Measurements from ENCODE around the gene IPO4. TPM values are rescaled to one million over a fixed set of nuclear protein-coding genes. Genes with fewer than 3 reads are reported as not detected.

IPO4 gene
- total and polyA plus RNA-seq, 2 of the 13 experiments (the other 11 are each of a cell fraction or from before 2014, with no cell fraction given) = 39.0 to 179 TPM

- peak; percentile 53; the same call in 1 of the 2 replicates for TF ChIP-seq HCFC1 (IDR thresholded peaks at IDR 0.05; ENCODE audit: low read depth, low read length)
- peak; percentile 76; the same call in 1 of the 2 replicates for TF ChIP-seq GZF1 (CRISPR knock-in tag; IDR thresholded peaks at IDR 0.05)
- TF ChIP-seq TP53 (CRISPR knock-in tag; conservative IDR thresholded peaks at IDR 0.05) = peak; percentile 92
- TF ChIP-seq ZBED4 (CRISPR knock-in tag; IDR thresholded peaks at IDR 0.05; ENCODE audit: borderline replicate concordance) = peak; percentile 91
- TF ChIP-seq, protein P1, sequence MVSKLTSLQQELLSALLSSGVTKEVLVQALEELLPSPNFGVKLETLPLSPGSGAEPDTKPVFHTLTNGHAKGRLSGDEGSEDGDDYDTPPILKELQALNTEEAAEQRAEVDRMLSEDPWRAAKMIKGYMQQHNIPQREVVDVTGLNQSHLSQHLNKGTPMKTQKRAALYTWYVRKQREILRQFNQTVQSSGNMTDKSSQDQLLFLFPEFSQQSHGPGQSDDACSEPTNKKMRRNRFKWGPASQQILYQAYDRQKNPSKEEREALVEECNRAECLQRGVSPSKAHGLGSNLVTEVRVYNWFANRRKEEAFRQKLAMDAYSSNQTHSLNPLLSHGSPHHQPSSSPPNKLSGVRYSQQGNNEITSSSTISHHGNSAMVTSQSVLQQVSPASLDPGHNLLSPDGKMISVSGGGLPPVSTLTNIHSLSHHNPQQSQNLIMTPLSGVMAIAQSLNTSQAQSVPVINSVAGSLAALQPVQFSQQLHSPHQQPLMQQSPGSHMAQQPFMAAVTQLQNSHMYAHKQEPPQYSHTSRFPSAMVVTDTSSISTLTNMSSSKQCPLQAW (CRISPR knock-in tag; IDR thresholded peaks at IDR 0.05) = peak; percentile 99
- TF ChIP-seq SETDB1 (CRISPR knock-in tag; IDR thresholded peaks at IDR 0.05; ENCODE audit: borderline replicate concordance) = no peak
- TF ChIP-seq NR0B2 (CRISPR knock-in tag; IDR thresholded peaks at IDR 0.05) = peak; percentile 86
- no peak for TF ChIP-seq ZNF562 (CRISPR knock-in tag; IDR thresholded peaks at IDR 0.05; ENCODE audit: borderline replicate concordance)
- TF ChIP-seq ISL2 (CRISPR knock-in tag; IDR thresholded peaks at IDR 0.05) = peak; percentile 95
- no peak for TF ChIP-seq SIN3B (IDR thresholded peaks at IDR 0.05; ENCODE audit: low read length)
- TF ChIP-seq RBM22 (optimal IDR thresholded peaks at IDR 0.05; ENCODE audit: low read length) = peak; percentile 99
- peak; percentile 81; the same call in 1 of the 2 replicates for TF ChIP-seq U2AF2 (IDR thresholded peaks at IDR 0.05; ENCODE audit: low read depth, low read length)
- no peak for TF ChIP-seq RFX1 (IDR thresholded peaks at IDR 0.05)
- TF ChIP-seq ZNF567 (CRISPR knock-in tag; IDR thresholded peaks at IDR 0.05; ENCODE audit: borderline replicate concordance) = peak; percentile 99; the same call in 1 of the 2 replicates
- TF ChIP-seq CCDC6 (CRISPR knock-in tag; IDR thresholded peaks at IDR 0.05) = peak; percentile 100
- TF ChIP-seq ZNF883 (CRISPR knock-in tag; IDR thresholded peaks at IDR 0.05; ENCODE audit: not compliant biosample characterization) = peak; percentile 93
- peak; percentile 87; the same call in 1 of the 2 replicates for TF ChIP-seq SATB2 (CRISPR knock-in tag; IDR thresholded peaks at IDR 0.05)
- TF ChIP-seq BRD4 (CRISPR knock-in tag; IDR thresholded peaks at IDR 0.05) = no peak; the same call in 1 of the 2 replicates
- peak; percentile 99 for TF ChIP-seq TARDBP (CRISPR knock-in tag; IDR thresholded peaks at IDR 0.05)
Observed at GRCh38 chr14:24160850-24161804, 27.5 kb downstream of the IPO4 start, which contains the start of gene IRF9 (continued).

Measured in HepG2 (cell line).